HL-60 (cell line): ENCODE measurements around the gene KRT12.

Experiments
- DNase-seq, 2 experiments: peaks; one replicate each; pipeline ENCODE4 v3.0.0-alpha.2; 2010 to 2020; ENCODE audit warnings: low read depth in 1 of 2, low spot score in 1 of 2
- H3K27ac ChIP-seq: fragments of 250-450 bp; sonication (Bioruptor Pico); replicated peaks from 2 replicates; pipeline ENCODE4 v1.5.1; 2020; ENCODE audit warnings: mild to moderate bottlenecking, moderate library complexity
- H3K27me3 ChIP-seq: fragments of 250-450 bp; sonication (Bioruptor Pico); 2 replicates; pipeline ENCODE4 v1.5.1; 2021; ENCODE audit warnings: mild to moderate bottlenecking, moderate library complexity; ENCODE audit not compliant: insufficient read depth, poor library complexity, severe bottlenecking
- H3K4me3 ChIP-seq: replicated peaks from 2 replicates; pipeline ENCODE4 v1.5.1; 2011; ENCODE audit warnings: mild to moderate bottlenecking, control low read depth, low read length; ENCODE audit not compliant: insufficient read depth
- GABPA ChIP-seq: IDR thresholded peaks from 2 replicates; pipeline ENCODE4 v1.6.1; 2012; ENCODE audit warnings: low read depth
- POLR2AphosphoS5 ChIP-seq: IDR thresholded peaks from 2 replicates; pipeline ENCODE4 v1.6.1; 2012; ENCODE audit warnings: low read depth
- SPI1 ChIP-seq: IDR thresholded peaks from 2 replicates; pipeline ENCODE4 v1.6.1; 2012; ENCODE audit warnings: low read depth, mild to moderate bottlenecking, borderline replicate concordance
- TF ChIP-seq, protein P1 (sequence below): IDR thresholded peaks from 2 replicates; pipeline ENCODE4 v1.6.1; 2012; ENCODE audit warnings: low read depth; ENCODE audit not compliant: insufficient replicate concordance
- TF ChIP-seq, protein P2 (sequence below): IDR thresholded peaks from one replicate; pipeline ENCODE4 v1.5.1; 2011; ENCODE audit warnings: low read length, control low read depth, inconsistent platforms; ENCODE audit not compliant: insufficient read depth

The KRT12 gene

DNA sequence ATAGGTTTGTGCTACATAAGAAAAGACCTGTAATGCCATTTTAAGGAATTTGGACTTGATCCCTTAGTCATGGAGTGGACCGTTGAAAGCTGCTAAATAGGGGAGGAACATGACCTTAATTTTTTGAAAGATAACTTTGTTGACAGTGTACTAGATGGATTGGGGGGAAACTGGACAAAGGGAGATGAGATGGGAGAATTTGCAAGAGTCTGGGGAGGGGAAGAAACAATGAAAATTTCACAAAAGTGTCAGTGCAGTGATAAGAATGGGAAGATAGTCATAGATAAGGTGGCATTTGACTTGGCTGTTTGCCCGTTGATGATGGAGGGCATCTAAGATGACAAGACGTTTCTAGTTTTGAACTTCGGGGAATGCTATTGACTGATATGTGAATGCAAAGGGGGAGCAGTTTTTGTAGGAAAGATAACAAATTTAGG lies 22.3 kb downstream of the KRT12 start:
- H3K4me3 ChIP-seq, result no peak overlapping the region
- H3K27ac ChIP-seq, result no peak overlapping the region
- H3K27me3 ChIP-seq, result peaks cover 6% of the 10 kb centered on the region
- TF ChIP-seq, protein P1, sequence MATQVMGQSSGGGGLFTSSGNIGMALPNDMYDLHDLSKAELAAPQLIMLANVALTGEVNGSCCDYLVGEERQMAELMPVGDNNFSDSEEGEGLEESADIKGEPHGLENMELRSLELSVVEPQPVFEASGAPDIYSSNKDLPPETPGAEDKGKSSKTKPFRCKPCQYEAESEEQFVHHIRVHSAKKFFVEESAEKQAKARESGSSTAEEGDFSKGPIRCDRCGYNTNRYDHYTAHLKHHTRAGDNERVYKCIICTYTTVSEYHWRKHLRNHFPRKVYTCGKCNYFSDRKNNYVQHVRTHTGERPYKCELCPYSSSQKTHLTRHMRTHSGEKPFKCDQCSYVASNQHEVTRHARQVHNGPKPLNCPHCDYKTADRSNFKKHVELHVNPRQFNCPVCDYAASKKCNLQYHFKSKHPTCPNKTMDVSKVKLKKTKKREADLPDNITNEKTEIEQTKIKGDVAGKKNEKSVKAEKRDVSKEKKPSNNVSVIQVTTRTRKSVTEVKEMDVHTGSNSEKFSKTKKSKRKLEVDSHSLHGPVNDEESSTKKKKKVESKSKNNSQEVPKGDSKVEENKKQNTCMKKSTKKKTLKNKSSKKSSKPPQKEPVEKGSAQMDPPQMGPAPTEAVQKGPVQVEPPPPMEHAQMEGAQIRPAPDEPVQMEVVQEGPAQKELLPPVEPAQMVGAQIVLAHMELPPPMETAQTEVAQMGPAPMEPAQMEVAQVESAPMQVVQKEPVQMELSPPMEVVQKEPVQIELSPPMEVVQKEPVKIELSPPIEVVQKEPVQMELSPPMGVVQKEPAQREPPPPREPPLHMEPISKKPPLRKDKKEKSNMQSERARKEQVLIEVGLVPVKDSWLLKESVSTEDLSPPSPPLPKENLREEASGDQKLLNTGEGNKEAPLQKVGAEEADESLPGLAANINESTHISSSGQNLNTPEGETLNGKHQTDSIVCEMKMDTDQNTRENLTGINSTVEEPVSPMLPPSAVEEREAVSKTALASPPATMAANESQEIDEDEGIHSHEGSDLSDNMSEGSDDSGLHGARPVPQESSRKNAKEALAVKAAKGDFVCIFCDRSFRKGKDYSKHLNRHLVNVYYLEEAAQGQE, result no peak
- no peak for TF ChIP-seq POLR2AphosphoS5
- TF ChIP-seq, protein P2, sequence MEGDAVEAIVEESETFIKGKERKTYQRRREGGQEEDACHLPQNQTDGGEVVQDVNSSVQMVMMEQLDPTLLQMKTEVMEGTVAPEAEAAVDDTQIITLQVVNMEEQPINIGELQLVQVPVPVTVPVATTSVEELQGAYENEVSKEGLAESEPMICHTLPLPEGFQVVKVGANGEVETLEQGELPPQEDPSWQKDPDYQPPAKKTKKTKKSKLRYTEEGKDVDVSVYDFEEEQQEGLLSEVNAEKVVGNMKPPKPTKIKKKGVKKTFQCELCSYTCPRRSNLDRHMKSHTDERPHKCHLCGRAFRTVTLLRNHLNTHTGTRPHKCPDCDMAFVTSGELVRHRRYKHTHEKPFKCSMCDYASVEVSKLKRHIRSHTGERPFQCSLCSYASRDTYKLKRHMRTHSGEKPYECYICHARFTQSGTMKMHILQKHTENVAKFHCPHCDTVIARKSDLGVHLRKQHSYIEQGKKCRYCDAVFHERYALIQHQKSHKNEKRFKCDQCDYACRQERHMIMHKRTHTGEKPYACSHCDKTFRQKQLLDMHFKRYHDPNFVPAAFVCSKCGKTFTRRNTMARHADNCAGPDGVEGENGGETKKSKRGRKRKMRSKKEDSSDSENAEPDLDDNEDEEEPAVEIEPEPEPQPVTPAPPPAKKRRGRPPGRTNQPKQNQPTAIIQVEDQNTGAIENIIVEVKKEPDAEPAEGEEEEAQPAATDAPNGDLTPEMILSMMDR, result no peak
- TF ChIP-seq GABPA, result no peak
- TF ChIP-seq SPI1, result no peak
- no peak for DNase-seq

DNA sequence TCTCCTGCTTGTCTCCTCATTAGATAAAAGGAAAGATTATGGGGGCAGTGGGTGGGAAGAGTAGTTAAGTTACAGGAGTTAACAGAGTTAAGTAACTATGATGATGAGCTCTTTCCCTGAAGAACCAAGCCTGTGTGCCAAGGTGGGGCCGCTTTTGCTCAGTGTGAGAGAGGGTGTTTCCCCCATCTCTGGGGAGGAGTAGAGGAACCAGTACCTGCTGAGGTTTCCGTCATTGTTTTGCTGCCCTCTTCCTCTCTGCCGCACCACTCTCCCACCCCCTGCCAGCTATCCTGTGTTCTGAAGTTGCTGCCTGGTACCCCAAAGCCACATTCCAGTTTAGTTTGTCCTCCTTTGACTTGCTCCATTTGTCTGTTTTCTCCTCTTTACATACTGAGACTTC lies 23.8 kb downstream of the KRT12 start:
- no peaks in the 10 kb centered on the region for H3K27me3 ChIP-seq
- no peak for DNase-seq
- H3K4me3 ChIP-seq, result no peak overlapping the region
- H3K27ac ChIP-seq, result no peak overlapping the region
- TF ChIP-seq SPI1, result no peak
- TF ChIP-seq, protein P2, result no peak
- TF ChIP-seq, protein P1, result no peak
- TF ChIP-seq GABPA, result no peak
- no peak for TF ChIP-seq POLR2AphosphoS5

DNA sequence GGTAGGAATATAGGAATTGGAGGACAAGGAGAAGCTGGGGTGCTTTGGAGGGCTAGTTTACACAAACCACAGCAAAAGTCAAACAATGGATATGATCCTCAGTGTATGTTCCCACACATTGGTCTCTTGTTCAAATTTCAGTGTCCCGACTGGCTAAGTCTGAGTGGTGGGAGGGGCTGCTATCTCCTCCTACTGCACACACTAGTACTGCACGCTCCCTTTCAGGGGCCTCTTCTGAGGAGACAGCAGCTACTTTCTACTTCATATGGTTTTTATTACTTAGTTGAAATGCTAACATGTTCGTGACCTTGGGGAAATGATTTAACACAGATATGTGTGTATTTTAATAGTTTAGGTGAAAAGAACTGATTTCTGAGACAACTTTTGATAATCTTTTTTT lies 25.8 kb downstream of the KRT12 start:
- H3K27me3 ChIP-seq, result no peaks in the 10 kb centered on the region
- no peak for DNase-seq
- no peak overlapping the region for H3K27ac ChIP-seq
- TF ChIP-seq, protein P1, result no peak
- TF ChIP-seq, protein P2, result no peak
- TF ChIP-seq GABPA (no peak), SPI1 (no peak), POLR2AphosphoS5 (no peak)
- H3K4me3 ChIP-seq, result no peak overlapping the region
